Mesendoderm (in vitro differentiated cells): Measurements from ENCODE around the gene KRT80.

ENCODE experiments used
- DNase-seq: peaks from one replicate; pipeline ENCODE4 v3.0.0; 2013
- H2AK5ac ChIP-seq: 2 replicates; pipeline ENCODE4 v1.6.1; 2013; ENCODE audit warnings: low read length, inconsistent platforms
- H2BK120ac ChIP-seq: 2 replicates; pipeline ENCODE4 v1.6.1; 2013; ENCODE audit warnings: low read depth, mild to moderate bottlenecking, low read length, moderate library complexity, mixed read lengths
- H2BK15ac ChIP-seq: replicated peaks from 2 replicates; pipeline ENCODE4 v1.6.1; 2013; ENCODE audit warnings: low read depth, mild to moderate bottlenecking, moderate library complexity
- H2BK5ac ChIP-seq: 2 replicates; pipeline ENCODE4 v1.6.1; 2013; ENCODE audit warnings: low read length, inconsistent platforms
- H3K18ac ChIP-seq: 2 replicates; pipeline ENCODE4 v1.6.1; 2013; ENCODE audit warnings: mild to moderate bottlenecking, low read length, mixed read lengths
- H3K23ac ChIP-seq: one replicate; pipeline ENCODE4 v1.6.1; 2013; ENCODE audit warnings: low read length
- H3K27ac ChIP-seq: 2 replicates; pipeline ENCODE4 v1.5.1; 2013; ENCODE audit warnings: low read depth, mild to moderate bottlenecking, inconsistent platforms, low read length, moderate library complexity
- H3K27me3 ChIP-seq: 2 replicates; pipeline ENCODE4 v1.6.1; 2013; ENCODE audit warnings: low read length, control low read depth, mild to moderate bottlenecking, inconsistent platforms; ENCODE audit not compliant: insufficient read depth, poor library complexity
- H3K36me3 ChIP-seq: 2 replicates; pipeline ENCODE4 v1.6.1; 2013; ENCODE audit warnings: low read length, inconsistent platforms; ENCODE audit not compliant: control insufficient read depth, insufficient read depth
- H3K4ac ChIP-seq: one replicate; pipeline ENCODE4 v1.6.1; 2013; ENCODE audit warnings: low read depth, mild to moderate bottlenecking, low read length, moderate library complexity
- H3K4me1 ChIP-seq: 2 replicates; pipeline ENCODE4 v1.6.1; 2013; ENCODE audit warnings: low read depth, low read length, inconsistent platforms; ENCODE audit not compliant: control insufficient read depth
- H3K4me2 ChIP-seq: 2 replicates; pipeline ENCODE4 v1.6.1; 2013; ENCODE audit warnings: low read length
- H3K4me3 ChIP-seq: 2 replicates; pipeline ENCODE4 v1.5.1; 2013; ENCODE audit warnings: mild to moderate bottlenecking, low read length
- H3K56ac ChIP-seq: one replicate; pipeline ENCODE4 v1.6.1; 2013; ENCODE audit warnings: low read length
- H3K79me1 ChIP-seq: 2 replicates; pipeline ENCODE4 v1.6.1; 2013; ENCODE audit warnings: low read length, inconsistent platforms
- H3K79me2 ChIP-seq: 2 replicates; pipeline ENCODE4 v1.6.1; 2013; ENCODE audit warnings: mild to moderate bottlenecking, low read length; ENCODE audit not compliant: control insufficient read depth, insufficient read depth
- H3K9ac ChIP-seq: 2 replicates; pipeline ENCODE4 v1.6.1; 2013; ENCODE audit warnings: low read length, inconsistent platforms
- H4K5ac ChIP-seq: one replicate; pipeline ENCODE4 v1.6.1; 2013; ENCODE audit warnings: low read length
- H4K8ac ChIP-seq: one replicate; pipeline ENCODE4 v1.6.1; 2013; ENCODE audit warnings: low read depth, mild to moderate bottlenecking, control low read depth, low read length, moderate library complexity
- whole genome bisulfite sequencing: extraction: QIAGEN DNeasy Blood & Tissue Kit; methylation state at CpG from one replicate; pipeline ENCODE4 v1.1.7; 2013; ENCODE audit warnings: low lambda C conversion rate, missing lambda C conversion rate; ENCODE audit not compliant: insufficient coverage; ENCODE audit errors: extremely low coverage; 5-methylcytosine and 5-hydroxymethylcytosine counted together

Gene KRT80

DNA sequence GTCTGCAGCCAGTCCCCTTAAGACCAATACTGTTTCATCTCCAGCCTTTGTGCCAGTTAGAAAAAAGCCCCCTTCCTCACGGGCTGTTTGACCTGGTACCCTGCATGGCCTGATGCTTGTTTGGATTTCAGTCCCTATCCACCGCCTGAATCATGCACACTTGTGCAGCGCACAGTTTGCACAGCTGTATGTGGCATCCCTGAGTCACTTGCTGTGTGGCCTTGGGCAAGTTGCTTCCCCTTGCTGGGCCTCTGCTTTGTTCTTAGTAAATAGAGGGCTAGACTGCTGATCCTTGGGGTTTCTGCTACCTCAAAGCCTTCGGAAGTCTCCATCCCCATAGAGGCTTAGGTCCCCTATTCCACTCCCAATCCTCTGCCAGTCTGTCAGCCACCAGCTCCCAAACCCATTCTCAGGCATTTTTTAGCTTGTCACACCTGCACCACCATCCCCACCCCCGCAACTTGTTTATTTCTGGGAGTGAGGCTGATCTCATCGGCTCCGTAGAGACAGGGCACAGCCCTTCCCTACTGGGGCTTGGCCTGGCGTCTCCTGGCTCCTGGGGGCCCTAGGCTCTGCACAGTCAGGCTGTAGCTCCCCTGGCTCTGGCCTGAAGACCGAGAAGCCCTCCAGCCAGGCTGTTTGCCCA is 8.8 kb downstream of the KRT80 start:
- Histone ChIP-seq H2AK5ac (no peak overlapping the region), H3K4me1 (peaks cover 8% of the 10 kb centered on the region), H4K5ac (no peak overlapping the region), H2BK120ac (peak overlapping the region; percentile 7), H3K56ac (peak overlapping the region; percentile 62), H3K36me3 (no peaks in the 10 kb centered on the region), H3K4me2 (no peak overlapping the region), H3K79me2 (no peaks in the 10 kb centered on the region), H4K8ac (no peak overlapping the region), H3K79me1 (no peaks in the 10 kb centered on the region), H3K23ac (no peak overlapping the region), H3K4me3 (no peak overlapping the region), H3K27me3 (no peaks in the 10 kb centered on the region), H3K18ac (peak overlapping the region; percentile 6), H2BK15ac (no peak overlapping the region), H3K9ac (peak overlapping the region; percentile 26), H3K4ac (no peak overlapping the region), H2BK5ac (no peak overlapping the region), H3K27ac (no peak overlapping the region)
- peak; percentile 79 for DNase-seq
- no CpG with 5 or more reads among the region's 9 CpGs for WGBS

DNA sequence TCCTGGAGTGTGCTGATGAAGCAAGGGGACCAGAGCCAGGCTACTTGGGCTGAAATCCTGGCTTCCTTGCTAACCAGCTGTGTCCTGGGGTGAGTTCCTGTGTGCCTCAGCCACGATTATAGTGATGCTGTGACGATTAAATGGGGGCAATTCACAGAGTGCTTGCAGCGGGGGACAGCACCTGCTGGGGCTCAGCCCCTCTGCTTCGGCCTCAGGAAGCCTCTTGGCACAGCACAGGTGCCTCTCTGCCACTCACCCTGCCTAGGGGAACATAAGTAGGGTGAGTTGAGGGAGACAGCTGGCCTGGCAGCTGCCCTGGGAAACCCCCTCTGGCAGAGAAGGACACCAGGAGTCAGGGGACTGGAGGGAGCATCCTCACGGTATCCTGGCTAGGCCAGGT is 9.4 kb downstream of the KRT80 start:
- Histone ChIP-seq H3K27me3 (no peaks in the 10 kb centered on the region), H3K27ac (no peak overlapping the region)

DNA sequence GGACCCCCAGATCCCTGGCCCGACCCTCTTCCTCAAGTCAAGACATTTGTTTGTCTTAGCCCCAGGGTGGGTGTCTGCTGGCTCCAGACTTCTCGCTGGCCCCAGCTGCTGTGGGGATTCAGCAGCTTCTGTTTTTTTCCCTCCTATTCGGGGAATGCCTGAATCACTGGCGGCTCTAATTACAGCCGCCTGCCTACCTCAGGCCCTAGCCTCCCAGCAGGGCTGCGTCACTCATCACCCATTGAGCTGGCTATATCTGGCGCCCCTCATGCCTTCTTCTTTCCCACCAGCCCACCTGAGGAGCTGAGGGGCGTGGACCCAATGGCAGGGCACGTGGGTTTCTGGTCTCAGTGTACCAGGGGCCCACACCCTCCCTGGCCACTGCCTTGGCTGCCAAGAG is 10.1 kb downstream of the KRT80 start:
- no CpG with 5 or more reads among the region's 9 CpGs for WGBS
- peak; percentile 88 for DNase-seq
- Histone ChIP-seq H3K4ac (no peak overlapping the region), H3K23ac (no peak overlapping the region), H2BK5ac (no peak overlapping the region), H2BK120ac (no peak overlapping the region), H3K27ac (no peak overlapping the region), H3K4me1 (peaks cover 8% of the 10 kb centered on the region), H2AK5ac (no peak overlapping the region), H3K79me1 (no peaks in the 10 kb centered on the region), H3K56ac (peak overlapping the region; percentile 66), H2BK15ac (no peak overlapping the region), H3K4me2 (no peak overlapping the region), H3K27me3 (no peaks in the 10 kb centered on the region), H3K79me2 (no peaks in the 10 kb centered on the region), H3K9ac (peak overlapping the region; percentile 13), H4K5ac (no peak overlapping the region), H4K8ac (no peak overlapping the region), H3K18ac (peak overlapping the region; percentile 7), H3K36me3 (no peaks in the 10 kb centered on the region), H3K4me3 (no peak overlapping the region)

More for the DNA sequence above, 9.4 kb downstream of the KRT80 start:
- Histone ChIP-seq H3K4ac (no peak overlapping the region), H3K56ac (no peak overlapping the region), H3K79me1 (no peaks in the 10 kb centered on the region), H3K4me2 (no peak overlapping the region), H3K79me2 (no peaks in the 10 kb centered on the region), H3K4me1 (peaks cover 8% of the 10 kb centered on the region), H3K18ac (no peak overlapping the region), H2BK5ac (no peak overlapping the region), H3K4me3 (no peak overlapping the region), H2AK5ac (no peak overlapping the region), H3K9ac (no peak overlapping the region), H3K23ac (no peak overlapping the region), H3K36me3 (no peaks in the 10 kb centered on the region), H2BK120ac (no peak overlapping the region), H2BK15ac (no peak overlapping the region), H4K5ac (no peak overlapping the region), H4K8ac (no peak overlapping the region)
- no peak for DNase-seq
- WGBS = no CpG with 5 or more reads among the region's 5 CpGs

DNA sequence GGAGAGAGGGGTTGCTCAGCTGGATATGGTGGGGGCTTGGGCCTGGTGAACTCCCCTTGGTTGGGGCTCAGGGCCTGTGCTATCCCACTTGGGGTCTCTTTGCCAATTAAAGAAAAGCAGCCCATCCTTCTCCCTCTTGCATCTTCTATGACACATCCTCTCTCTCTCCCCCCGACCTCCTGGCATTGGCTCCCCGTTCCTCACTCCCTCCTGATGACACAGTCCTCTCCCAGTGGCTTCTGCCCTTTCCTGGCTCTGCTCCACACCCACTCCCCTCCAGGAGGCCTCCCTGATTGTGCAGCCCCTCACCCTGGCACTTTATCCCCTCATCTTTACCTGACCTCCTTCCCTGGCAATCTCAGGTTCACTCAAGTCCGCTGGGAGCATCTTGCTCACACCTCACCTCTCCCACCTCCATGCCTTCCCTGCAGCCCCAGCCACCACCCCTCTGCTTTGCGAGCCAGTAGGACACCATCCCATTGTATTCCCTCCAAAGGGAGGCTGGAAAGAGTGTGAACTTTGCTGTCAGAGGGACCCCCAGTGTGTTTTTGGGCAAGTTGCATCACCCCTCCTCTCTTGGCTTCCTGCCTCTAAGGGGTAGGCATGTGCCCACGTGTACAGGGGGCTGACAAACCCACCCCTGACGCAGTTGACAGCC is 10.7 kb downstream of the KRT80 start:
- no peak overlapping the region for H3K4ac ChIP-seq
- no peak overlapping the region for H2BK15ac ChIP-seq
- H3K4me2 ChIP-seq = no peak overlapping the region
- H3K79me1 ChIP-seq = no peaks in the 10 kb centered on the region
- H4K8ac ChIP-seq = no peak overlapping the region
- H3K9ac ChIP-seq = no peak overlapping the region
- no peaks in the 10 kb centered on the region for H3K36me3 ChIP-seq
- H3K4me1 ChIP-seq = peaks cover 8% of the 10 kb centered on the region
- H4K5ac ChIP-seq = no peak overlapping the region
- peak; percentile 52 for DNase-seq
- H3K27ac ChIP-seq = no peak overlapping the region
- H2AK5ac ChIP-seq = no peak overlapping the region
- H3K18ac ChIP-seq = peak overlapping the region; percentile 7
- no peak overlapping the region for H3K23ac ChIP-seq
- no peak overlapping the region for H2BK120ac ChIP-seq
- H3K4me3 ChIP-seq = no peak overlapping the region
- WGBS = no CpG with 5 or more reads among the region's 6 CpGs
- peak overlapping the region; percentile 66 for H3K56ac ChIP-seq
- H3K79me2 ChIP-seq = no peaks in the 10 kb centered on the region
- no peaks in the 10 kb centered on the region for H3K27me3 ChIP-seq
- H2BK5ac ChIP-seq = peak overlapping the region; percentile 49

DNA sequence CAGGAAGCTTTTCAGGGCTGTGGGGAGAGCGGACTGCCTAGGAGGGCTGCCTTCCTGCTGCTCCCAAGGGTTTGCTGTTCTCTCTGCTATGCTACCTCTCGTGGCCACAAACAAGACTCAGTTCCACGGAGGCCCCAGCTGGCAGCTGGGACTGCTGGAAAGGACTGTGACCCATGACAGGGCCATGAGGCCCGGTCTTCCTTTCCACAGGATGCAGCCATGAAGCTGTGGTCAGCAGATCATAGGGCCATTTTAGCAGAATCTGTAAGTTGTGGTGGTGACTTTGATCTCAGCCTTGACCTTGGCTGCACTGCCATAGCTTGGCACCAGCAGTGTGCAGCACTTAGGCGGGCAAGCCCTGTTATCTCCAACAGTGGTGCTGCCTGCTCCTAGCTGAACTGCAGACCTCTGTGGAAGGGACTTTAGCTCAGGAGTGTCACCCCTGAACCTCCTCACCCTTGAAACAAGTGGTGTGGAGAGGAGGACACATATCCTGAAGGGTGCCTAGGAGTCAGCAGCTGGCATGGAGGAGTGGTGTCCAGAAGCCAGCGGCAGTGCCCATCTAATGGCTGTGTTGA is 12.3 kb downstream of the KRT80 start:
- Histone ChIP-seq H3K27ac (no peak overlapping the region), H3K79me1 (no peaks in the 10 kb centered on the region), H3K27me3 (no peaks in the 10 kb centered on the region), H3K4ac (no peak overlapping the region), H2BK120ac (no peak overlapping the region), H2BK15ac (no peak overlapping the region), H4K8ac (no peak overlapping the region), H3K56ac (no peak overlapping the region), H3K36me3 (no peaks in the 10 kb centered on the region), H2AK5ac (no peak overlapping the region), H3K79me2 (no peaks in the 10 kb centered on the region), H3K4me3 (no peak overlapping the region), H4K5ac (no peak overlapping the region), H2BK5ac (no peak overlapping the region), H3K9ac (no peak overlapping the region), H3K18ac (no peak overlapping the region), H3K4me1 (peaks cover 5% of the 10 kb centered on the region), H3K23ac (no peak overlapping the region), H3K4me2 (no peak overlapping the region)
- no CpG with 5 or more reads among the region's 6 CpGs for WGBS
- no peak for DNase-seq
